Hematopoietic multipotent progenitor cell treated with erythropoietin and hydrocortisone succinate and interleukin-3 and kit ligand, for 8 days (in vitro differentiated cells): ENCODE measurements around the gene DOK5.

Experiments used
- DNase-seq: peaks from one replicate; pipeline ENCODE4 v3.0.0-alpha.2; 2015

Gene DOK5

GRCh38 chr20:54565255-54565654 is 89.9 kb downstream of the DOK5 start:
- no peak for DNase-seq

DNA sequence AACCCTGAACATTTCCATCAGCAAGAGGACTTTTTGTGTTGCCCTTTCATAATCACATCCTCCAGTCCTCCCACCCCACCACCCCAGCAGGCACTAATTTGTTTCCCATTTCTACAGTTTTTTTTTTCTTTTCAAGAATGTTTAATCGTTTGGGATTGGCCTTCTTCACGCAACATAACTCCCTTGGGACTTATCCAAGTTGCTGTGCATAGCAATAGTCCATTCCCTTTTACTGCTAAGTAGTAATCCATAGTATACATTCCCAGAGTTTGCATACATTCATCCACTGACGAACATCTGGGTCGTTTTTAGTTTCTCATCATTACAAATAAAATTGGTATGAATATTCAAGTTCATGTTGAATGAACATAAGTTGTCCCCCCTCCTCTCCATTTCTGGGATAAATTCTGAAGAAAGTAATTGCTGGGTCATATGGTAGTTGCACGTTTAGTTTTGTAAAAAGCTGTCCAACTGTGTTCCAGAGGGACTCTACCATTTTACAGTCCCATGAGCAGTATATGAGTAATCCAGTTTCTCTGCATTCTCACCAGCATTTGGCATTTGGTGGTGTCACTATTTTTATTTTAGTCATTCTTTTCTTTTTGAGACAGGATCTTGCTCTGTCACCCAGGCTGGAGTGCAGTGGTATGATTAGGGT is 90.8 kb downstream of the DOK5 start:
- no peak for DNase-seq

DNA sequence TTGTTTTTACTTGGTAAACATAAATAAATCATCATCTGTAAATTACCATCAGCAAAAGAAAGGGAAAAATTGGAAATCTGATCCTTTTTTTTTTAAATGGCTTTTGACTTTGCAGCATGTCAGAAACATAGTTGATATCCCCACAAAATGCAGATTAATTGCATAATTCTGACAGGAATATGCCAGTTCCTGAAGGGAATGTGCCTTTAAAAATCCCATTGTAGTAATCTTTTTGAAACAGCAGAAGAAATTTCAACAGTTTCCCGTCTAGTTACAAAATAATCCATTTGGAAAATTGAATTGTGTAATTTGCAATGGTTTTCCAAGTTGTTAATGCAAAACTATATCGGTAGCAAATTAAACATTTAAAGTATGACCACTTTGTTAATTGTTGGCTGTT is 95.2 kb downstream of the DOK5 start:
- DNase-seq, result no peak

DNA sequence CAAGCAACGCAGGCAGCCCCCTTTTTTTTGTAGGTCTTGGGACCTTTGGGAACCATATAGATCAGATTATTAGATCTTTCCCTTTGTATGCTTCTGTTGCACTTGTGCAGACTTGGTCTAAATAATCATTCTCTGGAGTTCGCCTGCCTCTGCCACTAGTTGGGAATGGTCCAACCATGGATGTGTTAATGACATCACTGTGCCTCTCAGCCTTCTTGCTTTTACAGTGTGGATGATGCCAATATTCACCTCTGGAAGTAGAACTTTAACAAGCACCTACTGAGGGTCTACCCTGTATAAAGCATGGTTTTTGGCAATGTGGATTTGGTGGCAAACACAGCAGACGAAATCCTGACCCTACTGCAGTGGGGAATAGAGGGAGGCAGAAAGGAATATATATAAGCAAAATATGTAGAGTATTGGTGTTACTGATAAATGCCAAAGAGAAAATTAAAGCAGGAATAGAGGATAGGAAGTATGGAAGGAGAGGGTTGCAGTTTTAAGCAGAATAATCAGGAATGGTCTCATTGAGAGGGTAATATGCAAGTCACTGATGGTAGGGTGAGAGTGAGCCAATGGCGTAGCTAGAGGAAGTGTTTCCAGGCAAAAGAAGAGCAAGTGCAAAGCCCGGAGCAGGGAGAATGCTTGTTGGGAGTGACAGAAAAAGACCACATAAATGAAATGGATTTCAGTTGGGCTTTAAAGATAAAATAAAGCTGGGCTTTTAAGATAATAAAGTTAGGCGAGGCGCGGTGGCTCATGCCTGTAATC is 97.5 kb downstream of the DOK5 start:
- no peak for DNase-seq

GRCh38 chr20:54573838-54574237 is 98.4 kb downstream of the DOK5 start:
- no peak for DNase-seq

- no peak for DNase-seq
Observed at GRCh38 chr20:54576518-54576917, 101.1 kb downstream of the DOK5 start.

GRCh38 chr20:54577637-54578036 is 102.2 kb downstream of the DOK5 start:
- no peak for DNase-seq

DNA sequence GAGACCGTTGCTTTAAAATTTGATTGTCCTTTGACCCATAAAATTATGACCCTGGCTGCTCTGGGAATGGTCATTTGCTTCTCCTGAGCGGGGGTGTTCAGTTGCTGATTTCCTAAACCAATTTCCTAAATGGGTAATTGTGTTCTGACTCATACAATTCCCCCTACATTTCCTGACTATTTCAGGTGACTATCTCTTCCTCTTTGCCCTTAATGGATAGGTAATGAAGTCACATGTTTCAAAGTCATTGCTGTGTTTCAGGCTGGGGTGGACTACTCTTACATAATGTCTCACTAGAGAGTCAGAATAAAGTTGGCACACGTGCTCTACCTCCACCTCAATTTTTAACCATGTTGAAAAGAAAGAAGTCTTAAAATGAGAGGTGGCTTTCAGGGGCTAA is 109.8 kb downstream of the DOK5 start:
- no peak for DNase-seq

GRCh38 chr20:54587408-54587807 is 112.0 kb downstream of the DOK5 start:
- no peak for DNase-seq

- DNase-seq, result no peak
Observed at GRCh38 chr20:54589402-54590030, 114.1 kb downstream of the DOK5 start.

- DNase-seq, result no peak
Observed at GRCh38 chr20:54590856-54591255, 115.5 kb downstream of the DOK5 start.

DNA sequence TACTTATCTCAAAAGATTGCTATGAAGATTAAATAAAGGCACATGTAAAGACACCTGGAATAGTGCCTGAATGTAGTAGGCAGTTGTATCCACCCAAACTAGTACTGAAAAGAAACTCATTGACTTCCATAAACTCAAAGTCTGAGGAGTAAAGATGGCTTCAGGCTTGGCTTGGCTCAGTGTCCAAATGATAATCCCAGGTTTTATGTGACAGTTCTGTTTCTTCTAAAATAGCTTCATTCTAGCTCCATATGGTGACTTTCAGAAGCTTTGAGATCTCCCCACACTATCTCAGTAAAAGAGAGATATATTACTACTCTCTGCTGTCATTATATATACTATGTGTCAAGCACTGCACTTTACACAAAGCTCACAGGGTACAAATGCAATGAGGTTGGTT is 121.3 kb downstream of the DOK5 start:
- no peak for DNase-seq

DNA sequence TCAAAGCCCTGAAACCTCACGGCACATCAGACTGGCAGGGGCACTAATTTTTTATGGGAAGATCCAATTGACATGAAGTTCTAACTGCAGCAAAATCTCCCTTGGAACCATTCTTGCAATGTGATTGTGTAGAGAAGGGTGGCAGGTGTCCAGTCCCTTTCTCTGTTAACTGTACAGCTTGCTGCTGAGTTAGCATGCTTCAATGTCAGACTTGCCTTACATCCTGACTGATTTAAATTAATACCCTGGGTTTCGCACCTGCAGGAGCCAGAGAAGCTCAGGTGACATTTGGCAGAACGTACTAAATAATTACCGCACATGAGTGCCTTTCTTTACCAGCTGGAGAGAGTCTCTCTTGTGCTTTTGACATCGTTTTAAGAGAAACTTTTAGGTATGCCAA is 123.0 kb downstream of the DOK5 start:
- DNase-seq, result no peak

GRCh38 chr20:54600634-54601033 is 125.2 kb downstream of the DOK5 start:
- no peak for DNase-seq

- DNase-seq, result no peak
Observed at GRCh38 chr20:54601831-54602515, 126.6 kb downstream of the DOK5 start.

DNA sequence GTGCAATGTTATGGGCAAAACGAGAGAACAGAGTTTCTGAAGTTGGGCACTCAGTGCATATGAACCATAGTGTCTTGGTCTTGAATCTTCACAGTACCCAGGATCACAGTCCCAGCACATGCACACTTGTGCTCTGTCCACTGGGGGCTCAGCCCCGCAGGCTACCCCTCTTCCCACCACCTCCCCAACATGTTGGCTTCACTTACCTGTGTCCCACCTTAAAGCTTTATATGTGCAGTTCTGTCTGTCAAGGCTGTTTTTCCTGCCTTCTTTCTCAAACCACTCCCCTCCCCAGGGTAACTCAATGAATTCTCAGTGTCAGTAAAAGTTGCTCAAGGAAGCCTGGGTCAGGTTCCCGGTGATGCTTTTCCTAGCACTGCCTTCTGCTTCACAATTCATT is 129.9 kb downstream of the DOK5 start:
- no peak for DNase-seq

GRCh38 chr20:54606380-54606779 is 131.0 kb downstream of the DOK5 start:
- DNase-seq, result no peak

DNA sequence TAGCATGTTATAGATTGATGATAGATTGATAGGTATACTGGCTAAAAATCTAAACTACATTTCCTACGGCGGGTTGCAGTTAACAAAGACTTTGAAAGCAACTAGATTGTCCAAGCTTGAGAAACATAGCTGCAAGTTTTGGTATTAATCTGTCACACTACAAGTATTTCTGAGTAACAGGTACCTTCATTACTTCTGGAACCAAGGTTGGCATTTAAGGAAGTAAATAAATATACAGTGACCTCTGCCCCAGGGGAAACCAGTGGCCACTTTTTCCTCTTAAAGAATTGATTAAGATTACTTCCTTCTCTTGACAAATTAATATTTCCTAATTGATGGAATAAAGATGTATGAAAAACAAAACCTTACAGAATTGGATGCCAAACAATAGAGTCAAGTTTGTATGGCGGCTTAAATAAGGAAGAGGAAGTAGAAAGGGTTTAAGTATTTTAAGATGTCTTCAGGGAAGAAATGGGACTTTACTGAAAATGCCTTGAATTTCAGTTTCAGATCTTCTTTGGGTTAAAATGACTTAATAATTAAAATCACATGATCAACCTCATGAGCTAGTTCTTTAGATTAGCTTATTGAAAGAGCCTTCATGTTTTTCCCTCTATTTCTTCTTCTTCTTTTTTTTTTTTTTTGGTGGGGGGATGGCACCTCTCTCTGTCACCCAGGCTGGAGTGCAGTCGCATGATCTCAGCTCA is 132.8 kb downstream of the DOK5 start:
- DNase-seq, result no peak

DNA sequence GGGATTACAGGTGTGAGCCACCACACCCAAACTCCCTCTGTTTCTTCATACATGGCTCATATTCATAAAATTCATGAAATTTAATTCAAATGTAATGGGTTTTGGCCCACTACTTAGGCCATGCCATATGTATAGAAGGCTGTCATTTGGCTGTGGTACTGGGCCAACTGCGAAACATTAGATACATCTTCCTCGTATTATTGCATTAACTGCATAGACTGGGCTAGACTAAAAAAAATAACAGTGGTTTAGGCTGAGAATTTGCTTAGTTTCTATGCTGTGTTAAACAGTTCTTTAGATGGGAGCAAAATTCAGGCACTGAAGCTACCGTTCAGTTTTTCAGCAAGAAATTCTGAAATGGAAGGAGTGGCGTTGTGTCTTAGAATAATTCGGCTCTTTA is 133.6 kb downstream of the DOK5 start:
- DNase-seq, result no peak

GRCh38 chr20:54611708-54612412 is 136.5 kb downstream of the DOK5 start:
- no peak for DNase-seq

DNA sequence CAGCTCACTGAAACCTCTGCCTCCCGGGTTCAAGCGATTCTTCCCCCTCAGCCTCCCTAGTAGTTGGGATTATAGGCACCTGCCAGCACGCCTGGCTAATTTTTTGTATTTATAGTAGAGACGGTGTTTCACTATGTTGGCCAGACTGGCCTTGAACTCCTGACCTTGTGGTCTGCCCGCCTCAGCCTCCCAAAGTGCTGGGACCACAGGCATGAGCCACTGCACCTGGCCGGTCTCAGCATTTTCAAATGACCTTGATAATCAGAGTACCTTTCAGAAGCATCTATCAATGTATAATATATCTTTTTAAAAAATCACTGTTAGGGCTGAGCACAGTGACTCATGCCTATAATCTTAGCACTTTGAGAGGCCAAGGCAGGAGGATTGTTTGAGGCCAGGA is 143.0 kb downstream of the DOK5 start:
- DNase-seq, result no peak

DNA sequence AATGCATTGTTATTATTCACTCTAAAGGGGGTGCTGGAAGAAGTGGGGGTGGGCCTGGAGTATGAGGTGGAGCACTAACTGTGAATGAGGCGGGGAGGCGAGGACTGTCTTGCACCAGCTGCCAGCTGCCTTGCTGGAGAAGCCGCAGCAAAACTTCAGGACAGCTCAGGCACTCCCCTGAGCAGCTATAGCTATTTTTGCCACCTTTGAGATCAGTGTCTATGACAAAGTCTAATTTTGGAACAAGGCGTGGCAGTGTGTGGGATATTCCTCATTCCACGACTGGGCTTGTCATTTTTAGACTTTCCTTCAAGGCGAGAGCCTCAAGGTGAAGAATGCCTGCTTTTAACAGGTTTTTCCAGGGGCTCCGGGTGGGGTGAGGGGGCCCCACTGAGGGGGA is 143.8 kb downstream of the DOK5 start:
- no peak for DNase-seq
